Neural progenitor cell (in vitro differentiated cells): ENCODE results near the gene ANGEL1.

ENCODE experiments used
- EZH2 ChIP-seq: fragments of 200-600 bp; sonication (generic); IDR thresholded peaks from 2 replicates; pipeline ENCODE4 v1.6.1; 2017; ENCODE audit warnings: antibody characterized with exemption, mild to moderate bottlenecking, moderate library complexity
- TF ChIP-seq, protein P1 (sequence below): fragments of 200-600 bp; sonication (generic); IDR thresholded peaks from 2 replicates; pipeline ENCODE4 v1.5.1; 2017; ENCODE audit warnings: antibody characterized with exemption, mild to moderate bottlenecking

DNA sequence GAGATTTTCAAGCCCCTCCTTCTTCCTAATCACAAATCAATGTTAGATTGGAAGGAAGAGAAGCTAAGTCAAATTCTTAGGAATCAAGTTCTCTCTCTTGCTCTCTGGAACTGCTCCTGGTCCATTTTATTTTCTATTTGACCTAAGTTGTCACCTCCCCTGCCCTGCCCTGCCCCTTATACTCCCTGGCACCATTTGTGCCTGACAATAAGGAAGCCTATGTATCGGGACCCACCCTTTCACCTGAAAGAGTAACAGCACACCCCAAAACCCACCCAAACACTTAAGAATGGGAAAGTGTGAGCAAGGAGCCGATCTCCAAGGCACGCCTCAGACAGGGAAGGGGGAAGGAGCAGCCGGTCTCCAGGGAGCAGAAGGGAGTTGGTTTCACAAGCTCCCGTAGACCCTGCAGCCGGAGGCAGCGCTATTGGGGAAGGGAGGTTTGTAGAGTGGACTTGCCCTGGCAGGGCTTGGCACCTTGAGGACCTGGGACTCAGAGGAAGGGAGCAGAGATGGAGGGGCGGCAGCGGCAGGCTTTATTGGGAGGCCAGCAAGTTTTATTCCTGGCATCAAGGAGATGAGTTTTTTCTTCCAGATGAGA lies 15.1 kb upstream of the ANGEL1 start:
- TF ChIP-seq, protein P1, sequence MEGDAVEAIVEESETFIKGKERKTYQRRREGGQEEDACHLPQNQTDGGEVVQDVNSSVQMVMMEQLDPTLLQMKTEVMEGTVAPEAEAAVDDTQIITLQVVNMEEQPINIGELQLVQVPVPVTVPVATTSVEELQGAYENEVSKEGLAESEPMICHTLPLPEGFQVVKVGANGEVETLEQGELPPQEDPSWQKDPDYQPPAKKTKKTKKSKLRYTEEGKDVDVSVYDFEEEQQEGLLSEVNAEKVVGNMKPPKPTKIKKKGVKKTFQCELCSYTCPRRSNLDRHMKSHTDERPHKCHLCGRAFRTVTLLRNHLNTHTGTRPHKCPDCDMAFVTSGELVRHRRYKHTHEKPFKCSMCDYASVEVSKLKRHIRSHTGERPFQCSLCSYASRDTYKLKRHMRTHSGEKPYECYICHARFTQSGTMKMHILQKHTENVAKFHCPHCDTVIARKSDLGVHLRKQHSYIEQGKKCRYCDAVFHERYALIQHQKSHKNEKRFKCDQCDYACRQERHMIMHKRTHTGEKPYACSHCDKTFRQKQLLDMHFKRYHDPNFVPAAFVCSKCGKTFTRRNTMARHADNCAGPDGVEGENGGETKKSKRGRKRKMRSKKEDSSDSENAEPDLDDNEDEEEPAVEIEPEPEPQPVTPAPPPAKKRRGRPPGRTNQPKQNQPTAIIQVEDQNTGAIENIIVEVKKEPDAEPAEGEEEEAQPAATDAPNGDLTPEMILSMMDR, result no peak
- TF ChIP-seq EZH2, result no peak
